HepG2 (cell line): ENCODE measurements around the gene NDUFB6. TPM values are rescaled to one million over a fixed set of nuclear protein-coding genes. Genes with fewer than 3 reads are reported as not detected.

ENCODE experiments used
- ATAC-seq: fragments of 200-7000 bp; cut with Tn5 transposase; 3 replicates; pipeline ENCODE4 v1.9.1; 2020; ENCODE audit warnings: mild to moderate bottlenecking, moderate library complexity
- BruUV-seq: library from RNA; stranded (reverse); fragments of 400-500 nt; replicated peaks from 2 replicates; lab custom pipeline; 2021; lab: Mats Ljungman, UMichigan
- CTCF ChIA-PET: fragments of 300-600 bp; formaldehyde crosslinking; extraction: SDS; loops from one replicate; lab custom pipeline; 2021; ENCODE audit warnings: low total read pairs, inconsistent platforms, low intra/inter-chr PET ratio; lab: Yijun Ruan, JAX
- POLR2A ChIA-PET: fragments of 350-600 bp; sonication (Branson Sonifier 250); formaldehyde crosslinking; loops from one replicate; lab custom pipeline; 2020; ENCODE audit warnings: antibody characterized with exemption, inconsistent platforms; lab: Yijun Ruan, JAX
- DNase-seq: peaks from one replicate; pipeline ENCODE4 v3.0.0-alpha.2; 2015; ENCODE audit warnings: low spot score
- FAIRE-seq: peaks from 3 replicates; lab custom pipeline; 2011; peaks lifted over from hg19 to GRCh38; lab: Jason Lieb, UNC
- H2AFZ ChIP-seq: one replicate; pipeline ENCODE4 v1.6.1; 2011; ENCODE audit warnings: low read length, inconsistent platforms
- H3K27ac ChIP-seq: fragments of 300-600 bp; 3 replicates; pipeline ENCODE4 v1.8.0; 2011; ENCODE audit warnings: mixed run types, mild to moderate bottlenecking, mixed read lengths, low read length, inconsistent platforms; ENCODE audit not compliant: insufficient read depth; ENCODE audit errors: extremely low read length
- H3K27me3 ChIP-seq, 2 experiments: fragments of 200-600 bp in 1 of 2; 2 replicates in 1 of 2; 3 replicates in 1 of 2; pipeline versions ENCODE4 v1.6.0 to v1.8.0; 2011; ENCODE audit warnings: low read length in 2 of 2, mild to moderate bottlenecking in 2 of 2, moderate library complexity in 2 of 2, inconsistent platforms in 1 of 2; ENCODE audit not compliant: insufficient read depth in 2 of 2, control insufficient read depth in 1 of 2
- H3K36me3 ChIP-seq, 2 experiments: fragments of 200-600 bp in 1 of 2; replicated peaks in 1 of 2; 2 replicates in 1 of 2; 3 replicates in 1 of 2; pipeline versions ENCODE4 v1.5.1 to v1.8.0; 2011; ENCODE audit warnings: low read length in 2 of 2, inconsistent platforms in 1 of 2; ENCODE audit not compliant: insufficient read depth in 2 of 2, control insufficient read depth in 1 of 2
- H3K4me1 ChIP-seq: 2 replicates; pipeline ENCODE4 v1.5.1; 2012; ENCODE audit warnings: low read length, inconsistent platforms; ENCODE audit not compliant: insufficient read depth
- H3K4me2 ChIP-seq: 2 replicates; pipeline ENCODE4 v1.6.0; 2011; ENCODE audit warnings: low read depth, low read length, inconsistent platforms
- H3K4me3 ChIP-seq, 3 experiments: fragments of 200-600 bp in 1 of 3; sonication (generic), shearing (Covaris generic) in 1 of 3; replicated peaks in 1 of 3; 2 replicates each; pipeline ENCODE4 v1.5.1; 2011 to 2016; ENCODE audit warnings: low read length in 3 of 3, inconsistent platforms in 2 of 3, low read depth in 2 of 3, mild to moderate bottlenecking in 2 of 3, control low read depth in 1 of 3, mixed read lengths in 1 of 3; ENCODE audit not compliant: insufficient read depth in 1 of 3
- H3K79me2 ChIP-seq: one replicate; pipeline ENCODE4 v1.6.1; 2011; ENCODE audit warnings: low read length, inconsistent platforms; ENCODE audit not compliant: insufficient read depth
- H3K9ac ChIP-seq: 2 replicates; pipeline ENCODE4 v1.6.0; 2011; ENCODE audit warnings: mild to moderate bottlenecking, low read depth, low read length, inconsistent platforms; ENCODE audit not compliant: insufficient read depth
- H3K9me3 ChIP-seq: 2 replicates; pipeline ENCODE4 v1.5.1; 2012; ENCODE audit warnings: mild to moderate bottlenecking, low read length
- H4K20me1 ChIP-seq: 2 replicates; pipeline ENCODE4 v1.6.0; 2011; ENCODE audit warnings: inconsistent platforms, mild to moderate bottlenecking, low read length, moderate library complexity; ENCODE audit not compliant: insufficient read depth
- CC2D1A ChIP-seq: sonication (generic); formaldehyde crosslinking; IDR thresholded peaks from 2 replicates; pipeline ENCODE4 v1.8.1; 2023; ENCODE audit warnings: mild to moderate bottlenecking, missing genetic modification reagents
- DMAP1 ChIP-seq: IDR thresholded peaks from 2 replicates; pipeline ENCODE4 v1.6.1; 2016
- DMTF1 ChIP-seq: sonication (generic); formaldehyde crosslinking; IDR thresholded peaks from 2 replicates; pipeline ENCODE4 v1.4.0; 2020; ENCODE audit warnings: mild to moderate bottlenecking, missing genetic modification reagents
- FOXO1 ChIP-seq: sonication (generic); formaldehyde crosslinking; IDR thresholded peaks from 2 replicates; pipeline ENCODE4 v1.4.0; 2020; ENCODE audit warnings: missing genetic modification reagents
- HOXA5 ChIP-seq: sonication (generic); formaldehyde crosslinking; IDR thresholded peaks from 2 replicates; pipeline ENCODE4 v1.4.0; 2020; ENCODE audit warnings: missing genetic modification reagents
- IRX3 ChIP-seq: sonication (generic); formaldehyde crosslinking; IDR thresholded peaks from 2 replicates; pipeline ENCODE4 v1.8.1; 2023; ENCODE audit warnings: mild to moderate bottlenecking, low read depth, missing genetic modification reagents, borderline replicate concordance
- LRRFIP1 ChIP-seq: sonication (generic); formaldehyde crosslinking; conservative IDR thresholded peaks from 2 replicates; pipeline ENCODE4 v1.4.0; 2020; ENCODE audit warnings: missing genetic modification reagents
- MAFF ChIP-seq: IDR thresholded peaks from 2 replicates; pipeline ENCODE4 v1.6.1; 2011; ENCODE audit warnings: low read depth, low read length, improper control_type of control experiment
- MAFK ChIP-seq, 2 experiments: IDR thresholded peaks in 1 of 2; conservative IDR thresholded peaks in 1 of 2; 2 replicates each; pipeline ENCODE4 v1.6.1; 2011; ENCODE audit warnings: improper control_type of control experiment in 2 of 2, low read length in 2 of 2
- PCBP2 ChIP-seq: fragments of 200-400 bp; formaldehyde crosslinking; optimal IDR thresholded peaks from 2 replicates; pipeline ENCODE3; 2018; ENCODE audit warnings: low read length, low read depth; ENCODE audit not compliant: poor library complexity, severe bottlenecking
- SIX1 ChIP-seq: sonication (generic); formaldehyde crosslinking; IDR thresholded peaks from 2 replicates; pipeline ENCODE4 v1.4.0; 2020; ENCODE audit warnings: missing genetic modification reagents, borderline replicate concordance
- SUZ12 ChIP-seq: fragments of 150-350 bp; IDR thresholded peaks from 2 replicates; pipeline ENCODE4 v1.6.1; 2014; ENCODE audit warnings: low read depth, low read length
- TCF7L2 ChIP-seq: IDR thresholded peaks from 2 replicates; pipeline ENCODE4 v1.6.1; 2011; ENCODE audit warnings: mild to moderate bottlenecking, low read depth, low read length, moderate library complexity
- ZMYM2 ChIP-seq: sonication (generic); formaldehyde crosslinking; IDR thresholded peaks from 2 replicates; pipeline ENCODE4 v1.8.0; 2022; ENCODE audit warnings: mild to moderate bottlenecking, missing genetic modification reagents
- ZNF414 ChIP-seq: sonication (generic); formaldehyde crosslinking; IDR thresholded peaks from 2 replicates; pipeline ENCODE4 v1.5.0; 2020; ENCODE audit warnings: missing genetic modification reagents
- ZNF543 ChIP-seq: sonication (generic); formaldehyde crosslinking; IDR thresholded peaks from 2 replicates; pipeline ENCODE4 v1.4.0; 2020; ENCODE audit warnings: mild to moderate bottlenecking, missing genetic modification reagents
- ZNF589 ChIP-seq: sonication (generic); formaldehyde crosslinking; conservative IDR thresholded peaks from 2 replicates; pipeline ENCODE4 v1.8.0; 2022; ENCODE audit warnings: mild to moderate bottlenecking, moderate library complexity, missing genetic modification reagents
- ZNF772 ChIP-seq: sonication (generic); formaldehyde crosslinking; IDR thresholded peaks from 2 replicates; pipeline ENCODE4 v1.5.0; 2020; ENCODE audit warnings: mild to moderate bottlenecking, missing genetic modification reagents
- WGBS: methylation state at CpG from one replicate; pipeline ENCODE4 v1.1.6; 2017; ENCODE audit warnings: low lambda C conversion rate; 5-methylcytosine and 5-hydroxymethylcytosine counted together
- in situ Hi-C: cut with HindIII; loops from 2 replicates; pipeline ENCODE4 v1.10.0; 2017; ENCODE audit warnings: low pct_unique_long_range_greater_than_20kb; ENCODE audit not compliant: extremely low pct_ligation_motif_present
- intact Hi-C: fragments of 100-400 bp; cut with micrococcal nuclease; formaldehyde crosslinking; loops from one replicate; pipeline ENCODE4 v1.10.0; 2022; ENCODE audit not compliant: unreplicated experiment
- polyA plus RNA-seq, 8 experiments: library from polyadenylated mRNA; depleted of rRNA in 3 of 8; stranded (reverse) in 7 of 8; unstranded in 1 of 8; fragments of >200 nt; fragmentation: Illumina TruSeq in 4 of 8; extraction: Trizol in 4 of 8; gene quantifications; 2 replicates each; pipeline versions ENCODE4 v1.2.1 to v1.2.3, GENCODE V29; 2011 to 2016; ENCODE audit warnings: low read depth in 4 of 8, missing spikeins in 1 of 8, mixed read lengths in 1 of 8; ENCODE audit not compliant: insufficient read depth in 1 of 8
- total RNA-seq, 5 experiments: library from RNA; depleted of rRNA; stranded (reverse); fragments of >200 nt; fragmentation: Illumina TruSeq; extraction: Trizol; gene quantifications; 2 replicates each; pipeline ENCODE4 v1.2.3, GENCODE V29; 2016; ENCODE audit warnings: low read depth in 1 of 5

Gene NDUFB6
- total and polyA plus RNA-seq, 2 of the 13 experiments (the other 11 are each of a cell fraction or from before 2014, with no cell fraction given): 31.2 to 81.9 TPM

- TF ChIP-seq DMTF1 (CRISPR knock-in tag) (no peak), ZNF414 (CRISPR knock-in tag) (no peak), ZMYM2 (CRISPR knock-in tag) (no peak), FOXO1 (no peak), PCBP2 (no peak), MAFK (conservative IDR thresholded peaks at IDR 0.05 in 1 of 2, IDR thresholded peaks at IDR 0.05 in 1 of 2; ENCODE audit: low read length in 2 of 2) (no peak), MAFF (no peak), SIX1 (no peak), ZNF589 (no peak)
Measured at GRCh38 chr9:32590898-32591297, 17.9 kb upstream of the NDUFB6 start (continued).

GRCh38 chr9:32590476-32590875, 17.5 kb upstream of the NDUFB6 start:
- no peak overlapping the region for H3K4me3 ChIP-seq
- intact Hi-C loops (no loop called here), in situ Hi-C loops (no loop called here)
- H3K9ac ChIP-seq: no peak overlapping the region
- H3K79me2 ChIP-seq: no peaks in the 10 kb centered on the region
- H3K9me3 ChIP-seq: no peaks in the 10 kb centered on the region
- BruUV-seq: no TSS peak
- ChIA-PET POLR2A (no interaction called here), CTCF (no interaction called here)
- no peak for FAIRE-seq
- no peak overlapping the region for H2AFZ ChIP-seq
- H3K4me2 ChIP-seq: no peak overlapping the region
- no peak for DNase-seq
- 0% methylated on average over 2 of the region's 2 CpGs for WGBS
- H3K4me1 ChIP-seq: no peaks in the 10 kb centered on the region
- H4K20me1 ChIP-seq: no peaks in the 10 kb centered on the region
- no peaks in the 10 kb centered on the region for H3K36me3 ChIP-seq
- H3K27me3 ChIP-seq: no peaks in the 10 kb centered on the region
- no peak overlapping the region for H3K27ac ChIP-seq
- no peak for ATAC-seq
- TF ChIP-seq DMTF1 (CRISPR knock-in tag): no peak
- TF ChIP-seq LRRFIP1: no peak
- TF ChIP-seq ZNF772: no peak
- TF ChIP-seq CC2D1A: no peak
- TF ChIP-seq ZNF543 (CRISPR knock-in tag): no peak
- no peak for TF ChIP-seq TCF7L2
- no peak for TF ChIP-seq SUZ12
- no peak for TF ChIP-seq HOXA5 (CRISPR knock-in tag)
- no peak for TF ChIP-seq DMAP1 (CRISPR knock-in tag)
- TF ChIP-seq IRX3 (CRISPR knock-in tag): no peak
